Hepatocyte (in vitro differentiated cells): ENCODE measurements around the gene TIGD1. TPM values are rescaled to one million over a fixed set of nuclear protein-coding genes. Genes with fewer than 3 reads are reported as not detected.

Experiments used
- DNase-seq: peaks from one replicate; pipeline ENCODE4 v3.0.0-alpha.2; 2016; ENCODE audit warnings: low spot score
- H2AFZ ChIP-seq: fragments of 200-600 bp; sonication (generic); 2 replicates; pipeline ENCODE4 v1.6.0; 2016; ENCODE audit warnings: antibody characterized with exemption, mild to moderate bottlenecking
- H3K27ac ChIP-seq: fragments of 200-600 bp; sonication (generic); 2 replicates; pipeline ENCODE4 v1.5.1; 2016; ENCODE audit warnings: mild to moderate bottlenecking
- H3K27me3 ChIP-seq: fragments of 200-600 bp; sonication (generic); 2 replicates; pipeline ENCODE4 v1.6.1; 2016
- H3K36me3 ChIP-seq: fragments of 200-600 bp; sonication (generic); replicated peaks from 2 replicates; pipeline ENCODE4 v1.5.1; 2016; ENCODE audit warnings: low read depth; ENCODE audit not compliant: insufficient read depth
- H3K4me1 ChIP-seq: fragments of 200-600 bp; sonication (generic); 2 replicates; pipeline ENCODE4 v1.5.1; 2016; ENCODE audit warnings: mild to moderate bottlenecking, moderate library complexity; ENCODE audit not compliant: insufficient read depth
- H3K4me2 ChIP-seq: fragments of 200-600 bp; sonication (generic); 2 replicates; pipeline ENCODE4 v1.6.0; 2016
- H3K4me3 ChIP-seq: fragments of 200-600 bp; sonication (generic); 2 replicates; pipeline ENCODE4 v1.5.1; 2016; ENCODE audit warnings: mild to moderate bottlenecking
- H3K79me2 ChIP-seq: fragments of 200-600 bp; sonication (generic); 2 replicates; pipeline ENCODE4 v1.6.0; 2017; ENCODE audit warnings: mild to moderate bottlenecking
- H3K9me2 ChIP-seq: fragments of 200-600 bp; sonication (generic); replicated peaks from 2 replicates; pipeline ENCODE4 v1.6.0; 2017; ENCODE audit warnings: mild to moderate bottlenecking; ENCODE audit not compliant: insufficient read depth
- H3K9me3 ChIP-seq: fragments of 200-600 bp; sonication (generic); 2 replicates; pipeline ENCODE4 v1.5.1; 2016; ENCODE audit warnings: low read depth, mild to moderate bottlenecking
- H4K20me1 ChIP-seq: fragments of 200-600 bp; sonication (generic); 2 replicates; pipeline ENCODE4 v1.6.0; 2016; ENCODE audit warnings: mild to moderate bottlenecking; ENCODE audit not compliant: insufficient read depth, poor library complexity, severe bottlenecking
- CTCF ChIP-seq: fragments of 200-600 bp; sonication (generic); IDR thresholded peaks from 2 replicates; pipeline ENCODE4 v1.5.1; 2016; ENCODE audit warnings: antibody characterized with exemption, mild to moderate bottlenecking; ENCODE audit not compliant: poor library complexity
- EZH2 ChIP-seq: fragments of 200-600 bp; sonication (generic); IDR thresholded peaks from 2 replicates; pipeline ENCODE4 v1.6.1; 2016; ENCODE audit warnings: antibody characterized with exemption, mild to moderate bottlenecking, borderline replicate concordance
- EZH2phosphoT487 ChIP-seq: fragments of 200-600 bp; sonication (generic); IDR thresholded peaks from one replicate; pipeline ENCODE4 v1.6.1; 2018; ENCODE audit warnings: antibody characterized with exemption, mild to moderate bottlenecking, low read depth, moderate library complexity; ENCODE audit not compliant: unreplicated experiment, severe bottlenecking
- WGBS: methylation state at CpG from one replicate; pipeline ENCODE4 v1.1.6; 2016; ENCODE audit warnings: low lambda C conversion rate; ENCODE audit errors: missing lambda C conversion rate; 5-methylcytosine and 5-hydroxymethylcytosine counted together
- polyA plus RNA-seq: library from polyadenylated mRNA; unstranded; fragments of >200 nt; fragmentation: Nextera tagmentation; extraction: Ambion mirVana; gene quantifications from 2 replicates; pipeline ENCODE4 v1.2.1, GENCODE V29; 2016
- total RNA-seq: library from RNA; depleted of rRNA; stranded (reverse); fragments of >200 nt; gene quantifications from 2 replicates; pipeline ENCODE4 v1.2.3, GENCODE V29; 2014

The TIGD1 gene
- total and polyA plus RNA-seq, 2 experiments from 2014 or later = 6.2 to 9.1 TPM

DNA sequence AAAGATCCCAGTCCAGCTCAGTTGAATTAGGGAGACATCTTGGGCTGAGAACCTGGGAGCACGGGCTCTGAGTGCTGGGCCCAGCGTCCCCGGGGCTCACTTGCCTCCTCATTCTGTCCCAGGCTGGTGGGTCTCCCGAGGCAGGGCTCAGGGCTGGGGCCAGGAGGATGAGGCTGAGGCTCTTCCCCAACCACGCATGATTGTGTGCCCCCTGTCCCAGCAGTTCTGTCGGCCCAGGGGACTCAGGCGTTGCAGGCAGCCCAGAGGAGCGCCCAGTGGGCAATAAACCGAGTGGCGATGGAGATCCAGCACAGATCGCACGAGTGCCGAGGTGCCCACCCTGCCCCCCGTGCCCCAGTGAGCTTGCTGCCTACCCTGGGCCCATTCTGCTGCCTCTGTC lies 29.3 kb downstream of the TIGD1 start:
- Histone ChIP-seq H3K27me3 (peaks cover 40% of the 10 kb centered on the region), H2AFZ (no peak overlapping the region), H3K79me2 (no peaks in the 10 kb centered on the region), H3K9me3 (no peaks in the 10 kb centered on the region), H3K9me2 (no peaks in the 10 kb centered on the region), H3K27ac (no peak overlapping the region), H3K4me2 (no peak overlapping the region), H3K36me3 (no peaks in the 10 kb centered on the region), H4K20me1 (no peaks in the 10 kb centered on the region), H3K4me1 (peaks cover 14% of the 10 kb centered on the region), H3K4me3 (no peak overlapping the region)
- 90% methylated on average over 14 of the region's 14 CpGs for WGBS
- DNase-seq = no peak
- no peak for TF ChIP-seq EZH2
- no peak for TF ChIP-seq EZH2phosphoT487
- no peak for TF ChIP-seq CTCF

GRCh38 chr2:232520489-232520888 lies 29.9 kb downstream of the TIGD1 start:
- Histone ChIP-seq H3K9me3 (no peaks in the 10 kb centered on the region), H3K4me2 (no peak overlapping the region), H3K36me3 (no peaks in the 10 kb centered on the region), H2AFZ (no peak overlapping the region), H3K4me1 (peaks cover 14% of the 10 kb centered on the region), H3K27me3 (peaks cover 40% of the 10 kb centered on the region), H3K4me3 (no peak overlapping the region), H3K9me2 (no peaks in the 10 kb centered on the region), H3K79me2 (no peaks in the 10 kb centered on the region), H4K20me1 (no peaks in the 10 kb centered on the region), H3K27ac (no peak overlapping the region)
- WGBS = 92% methylated on average over 15 of the region's 15 CpGs
- no peak for DNase-seq
- TF ChIP-seq EZH2 (no peak), EZH2phosphoT487 (no peak), CTCF (no peak)

GRCh38 chr2:232519581-232520438 lies 30.5 kb downstream of the TIGD1 start, which contains the start of gene PRSS56:
Gene PRSS56 (plus strand): TSS chr2:232520388. CDS start chr2:232520599, 211 bp downstream.
- 79% methylated on average over 16 of the region's 19 CpGs for WGBS
- H3K36me3 ChIP-seq = no peaks in the 10 kb centered on the region
- DNase-seq = no peak
- no peaks in the 10 kb centered on the region for H3K9me3 ChIP-seq
- no peak within 1 kb of the TSS for H3K27ac ChIP-seq
- H3K4me1 ChIP-seq = peaks cover 14% of the 10 kb centered on the region
- H3K9me2 ChIP-seq = no peaks in the 10 kb centered on the region
- no peak within 1 kb of the TSS for H3K4me2 ChIP-seq
- no peaks in the 10 kb centered on the region for H4K20me1 ChIP-seq
- no peak for TF ChIP-seq EZH2
- TF ChIP-seq EZH2phosphoT487 = no peak
- no peak for TF ChIP-seq CTCF
- no peaks in the 10 kb centered on the region for H3K79me2 ChIP-seq
- peaks cover 40% of the 10 kb centered on the region for H3K27me3 ChIP-seq
- H3K4me3 ChIP-seq = no peak within 1 kb of the TSS
- H2AFZ ChIP-seq = no peak within 1 kb of the TSS
